Activated CD4-positive, alpha-beta T cell treated with anti-CD3 and anti-CD28 coated beads, Interleukin-2, amount 50 U/mL, for 24 hours (primary cell): Measurements from ENCODE around the gene TMUB1.
A peak's percentile ranks its signal among the peaks of the same experiment; 100 is the strongest.

Source experiments
- DNase-seq, 2 donors: peaks; one replicate each; pipeline ENCODE4 v3.0.0-alpha.2; 2020; ENCODE audit warnings: low read depth in 1 of 2, low spot score in 1 of 2

The TMUB1 gene

DNA sequence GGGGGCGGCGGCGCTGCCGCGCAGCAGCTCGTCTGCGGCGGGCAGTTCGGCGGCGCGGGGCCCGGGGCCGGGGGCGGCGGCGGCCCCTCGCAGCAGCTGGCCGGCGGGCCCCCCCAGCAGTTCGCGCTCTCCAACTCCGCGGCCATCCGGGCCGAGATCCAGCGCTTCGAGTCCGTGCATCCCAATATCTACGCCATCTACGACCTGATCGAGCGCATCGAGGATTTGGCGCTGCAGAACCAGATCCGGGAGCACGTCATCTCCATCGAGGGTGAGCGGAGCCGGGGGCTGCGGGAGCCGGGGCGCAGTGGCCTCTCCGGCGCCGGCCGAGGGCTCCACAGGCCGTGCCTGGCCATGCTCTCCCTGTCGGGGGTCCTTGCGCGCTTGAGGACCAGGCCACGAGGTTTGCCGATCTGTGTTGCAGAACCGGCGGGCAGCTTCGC is 3.5 kb upstream of the TMUB1 start:
- DNase-seq = no peak

DNA sequence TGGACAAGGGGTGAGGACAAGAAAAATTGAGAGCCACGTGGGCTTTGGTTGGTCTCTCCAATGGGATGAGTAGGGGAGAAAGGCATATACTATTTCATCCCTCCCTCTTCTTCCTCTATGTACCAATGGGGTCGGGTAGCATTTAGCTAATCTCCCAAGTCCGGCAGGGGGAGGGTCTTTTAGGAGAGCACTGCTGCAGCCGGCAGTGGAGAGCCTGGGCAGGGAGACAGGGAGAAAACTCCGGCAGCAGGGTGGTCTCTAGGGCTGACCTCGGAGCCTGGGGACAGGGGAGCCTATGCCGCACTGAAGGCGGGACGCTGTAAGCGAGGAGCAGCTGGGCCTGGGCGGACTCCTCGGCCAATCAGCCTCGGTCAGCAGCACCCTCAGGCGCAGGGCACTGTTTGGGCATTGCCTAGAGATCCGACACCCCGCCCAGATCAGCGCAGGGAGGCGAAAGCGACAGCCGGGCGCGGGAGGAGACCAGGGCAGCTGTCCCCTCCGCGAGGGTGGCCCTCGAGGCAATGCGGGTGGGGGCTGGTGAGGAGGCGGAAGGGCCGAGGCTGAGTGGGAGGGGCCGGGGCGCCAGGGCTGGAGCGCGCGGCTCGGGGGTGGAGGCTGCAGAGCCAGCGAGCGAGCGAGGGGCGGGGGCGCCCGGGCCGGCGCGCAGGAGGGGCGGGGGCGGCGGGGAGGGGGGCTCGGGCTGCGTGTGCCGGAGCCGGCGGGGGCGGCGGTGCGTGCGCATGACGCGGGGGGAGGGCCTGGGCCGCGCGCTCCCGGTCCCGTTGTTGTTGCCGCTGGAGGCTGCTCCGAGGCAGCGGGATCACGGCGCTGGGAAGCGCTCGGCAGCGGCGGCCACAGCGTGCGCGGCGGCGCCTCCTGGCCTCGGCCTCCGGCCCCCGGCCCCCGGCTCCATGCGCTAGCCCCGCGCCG is 2.7 kb upstream of the TMUB1 start, which contains the start of gene AGAP3:
TSS of gene AGAP3 (plus strand) at position 785 of the 930 bp plus-strand sequence. CDS start 267 bp downstream, outside the sequence.
- DNase-seq = peak in 1 of 2 donors; percentile 28

DNA sequence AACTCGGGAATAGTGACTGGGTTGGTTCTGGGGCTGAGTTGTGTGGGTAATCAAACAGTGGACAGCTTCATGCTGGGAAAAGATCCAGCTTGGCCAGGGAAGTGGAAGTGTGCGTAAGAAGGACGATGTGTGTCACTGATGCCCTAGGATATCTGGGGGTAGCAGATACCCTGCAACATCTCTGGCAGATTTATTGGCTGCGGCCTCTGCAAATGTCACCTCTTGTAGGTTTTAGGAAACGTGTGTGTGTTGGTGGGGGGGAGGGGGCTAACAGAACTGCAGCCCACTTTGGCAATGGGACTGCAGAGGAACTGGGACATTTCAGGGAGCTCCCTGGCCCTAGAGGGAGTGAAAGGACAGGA is 2.0 kb upstream of the TMUB1 start:
- DNase-seq = no peak

DNA sequence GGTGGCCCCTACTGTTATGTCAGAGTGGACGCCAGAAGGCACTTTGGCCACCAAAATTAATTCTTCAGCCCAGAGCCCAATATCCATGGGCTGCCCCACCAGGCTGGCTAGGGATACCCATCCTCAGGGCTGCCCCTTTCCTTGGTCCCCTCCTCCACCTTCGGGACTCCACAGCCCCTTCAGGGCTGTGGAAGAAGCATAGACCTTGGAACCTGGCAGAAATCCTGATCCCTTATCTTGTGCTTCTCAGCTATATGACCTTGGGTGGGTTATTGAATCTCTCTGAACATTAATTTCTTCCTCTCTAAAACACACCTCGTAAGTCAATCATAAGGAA is 499 bp upstream of the TMUB1 start:
- no peak for DNase-seq

DNA sequence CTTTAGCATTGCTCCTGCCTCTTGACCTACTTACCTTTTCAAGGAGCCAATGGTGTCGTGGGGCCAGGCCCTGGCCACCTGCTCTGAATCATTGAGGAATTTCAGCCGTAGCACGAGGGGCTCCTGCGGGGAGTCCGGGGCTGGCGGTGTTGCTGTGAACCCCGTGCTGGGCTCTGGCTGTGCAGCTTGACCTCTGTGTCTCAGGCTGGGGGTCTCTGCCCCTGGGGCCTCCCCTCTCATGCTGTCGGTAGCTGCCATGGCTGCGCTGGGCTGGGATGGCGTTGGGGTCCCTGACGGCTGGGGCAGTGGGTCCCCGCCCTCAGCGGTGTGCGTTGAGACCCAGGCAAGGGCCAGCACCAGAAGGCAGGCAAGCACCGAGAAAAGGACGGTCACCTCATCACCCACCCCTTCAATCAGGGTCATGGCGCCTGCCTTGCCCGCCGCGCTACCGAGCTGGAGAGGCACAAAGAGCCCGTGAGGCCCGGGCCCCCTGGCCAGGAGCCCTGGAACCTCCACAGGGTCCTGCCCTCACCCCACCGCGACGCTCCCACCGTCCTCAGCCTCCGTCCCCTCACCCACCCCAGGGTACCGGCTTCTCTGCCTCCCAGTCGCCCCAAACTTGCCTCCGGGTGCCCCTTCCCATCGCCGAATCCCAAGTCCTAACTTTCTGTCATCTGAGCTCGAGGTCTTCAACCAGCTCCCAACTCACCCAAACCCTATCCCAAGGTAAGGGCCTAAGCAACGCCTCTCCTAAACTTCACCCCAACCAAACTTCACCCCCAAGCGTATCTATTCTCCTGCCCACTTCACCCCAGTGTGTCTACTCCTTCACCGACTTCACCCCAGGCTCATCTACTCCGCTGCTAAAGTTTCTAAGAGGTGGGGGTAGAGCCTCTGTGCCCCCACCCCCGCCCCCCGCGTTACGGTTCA is 887 bp downstream of the TMUB1 start:
- DNase-seq = no peak

DNA sequence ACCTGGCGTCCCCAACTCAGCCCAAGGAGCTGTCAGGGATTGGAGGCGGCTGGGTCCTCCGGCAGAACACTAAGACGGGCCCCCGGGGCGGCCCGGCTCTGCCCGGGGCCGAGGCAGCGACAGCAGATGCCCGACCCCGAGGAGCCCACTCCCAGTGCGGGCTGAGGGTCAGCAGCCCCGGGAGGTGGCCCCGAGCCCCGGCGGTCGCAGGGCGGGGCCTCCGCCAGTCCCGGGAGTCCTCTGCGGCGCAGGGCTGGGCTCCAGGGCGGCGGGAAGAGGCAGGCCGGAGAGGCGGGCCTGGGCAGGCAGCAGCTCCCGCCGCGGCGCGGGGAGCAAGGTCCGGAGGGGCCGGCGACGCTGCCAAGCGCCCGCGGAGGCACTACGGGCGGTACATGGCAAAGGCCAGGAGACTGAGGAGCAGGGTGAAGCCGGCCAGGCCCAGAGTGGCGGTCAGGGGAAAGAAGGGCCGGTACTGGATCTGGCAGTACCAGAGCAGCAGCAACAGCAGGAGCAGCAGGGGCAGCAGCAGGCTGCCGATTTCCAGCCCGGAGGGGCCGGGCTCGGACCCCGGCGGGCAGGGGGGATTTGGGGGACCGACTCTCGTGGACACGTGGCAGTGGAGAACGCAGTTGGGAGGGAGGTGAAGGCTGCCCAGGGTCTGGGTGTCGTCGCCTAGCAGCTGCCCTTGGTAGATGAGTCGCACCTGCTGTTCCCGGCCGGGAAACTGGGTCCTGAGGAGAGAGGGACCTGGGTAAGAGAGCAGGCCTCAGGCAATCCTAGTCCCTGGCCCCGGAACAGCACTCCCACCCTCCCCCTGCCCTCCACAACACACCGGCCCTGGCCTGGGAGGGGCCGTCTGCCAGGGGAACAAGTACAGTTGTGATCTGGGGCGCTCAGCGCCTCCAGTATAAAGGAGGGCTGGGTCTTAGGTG is 1.9 kb downstream of the TMUB1 start:
- no peak for DNase-seq

DNA sequence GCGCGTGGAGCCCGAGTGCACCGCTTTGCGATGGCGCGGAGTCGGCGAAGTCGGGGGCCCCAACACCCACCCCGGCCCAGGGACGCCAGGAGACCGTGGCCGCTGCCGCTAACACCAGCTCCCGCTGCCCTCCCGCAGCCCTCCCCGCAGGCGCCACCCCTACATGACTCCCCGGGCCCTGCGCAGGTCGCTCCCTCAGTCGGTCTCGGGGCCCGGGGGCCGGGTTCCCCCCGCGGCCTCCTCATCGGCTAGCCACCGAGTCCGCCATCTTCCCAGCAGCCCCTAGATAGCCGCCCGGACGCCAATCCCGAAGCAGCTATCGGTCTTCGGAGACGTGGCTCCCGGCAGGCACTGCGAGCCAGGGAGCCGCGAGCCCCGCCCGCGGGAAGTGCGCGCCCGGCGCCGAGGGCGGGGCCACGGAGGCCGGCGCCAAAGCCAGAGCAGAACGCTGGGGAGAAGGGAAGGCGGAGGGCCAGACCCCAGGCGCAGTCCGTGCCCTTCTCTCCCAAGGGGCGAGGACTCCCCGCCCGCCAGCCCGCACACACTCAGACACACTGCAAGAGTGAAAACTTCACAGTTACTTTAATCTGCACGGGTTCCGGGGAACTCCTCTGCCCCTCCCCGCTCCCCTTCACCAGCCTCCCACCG is 2.6 kb downstream of the TMUB1 start, which contains the start of gene FASTK:
TSS of gene FASTK (minus strand) at position 288 of the 648 bp plus-strand sequence. CDS start at position 245, 43 bp downstream.
- DNase-seq = peak; percentile 69 to 86

DNA sequence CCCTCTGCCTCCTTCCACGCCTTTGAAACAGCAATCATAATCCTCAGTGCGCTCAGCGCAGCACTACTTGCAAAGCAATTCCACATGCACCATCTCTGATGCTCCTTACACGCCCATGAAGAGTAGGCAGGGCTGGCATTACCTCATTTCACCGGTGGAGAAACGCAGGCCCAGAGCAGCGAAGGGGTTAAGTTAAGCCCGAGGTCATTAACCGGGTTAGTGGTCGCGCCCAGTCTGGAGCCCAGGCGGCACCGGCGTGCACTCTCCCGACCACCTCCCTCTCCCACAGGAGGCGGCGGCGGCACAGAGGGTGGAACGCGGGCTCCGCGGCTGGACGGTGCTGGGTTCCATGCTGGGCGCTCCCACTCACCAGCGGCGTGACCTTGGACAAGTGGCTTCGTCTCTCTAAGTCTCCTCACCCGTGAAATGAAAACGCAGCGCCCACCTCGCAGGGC is 3.2 kb downstream of the TMUB1 start:
- DNase-seq = no peak

DNA sequence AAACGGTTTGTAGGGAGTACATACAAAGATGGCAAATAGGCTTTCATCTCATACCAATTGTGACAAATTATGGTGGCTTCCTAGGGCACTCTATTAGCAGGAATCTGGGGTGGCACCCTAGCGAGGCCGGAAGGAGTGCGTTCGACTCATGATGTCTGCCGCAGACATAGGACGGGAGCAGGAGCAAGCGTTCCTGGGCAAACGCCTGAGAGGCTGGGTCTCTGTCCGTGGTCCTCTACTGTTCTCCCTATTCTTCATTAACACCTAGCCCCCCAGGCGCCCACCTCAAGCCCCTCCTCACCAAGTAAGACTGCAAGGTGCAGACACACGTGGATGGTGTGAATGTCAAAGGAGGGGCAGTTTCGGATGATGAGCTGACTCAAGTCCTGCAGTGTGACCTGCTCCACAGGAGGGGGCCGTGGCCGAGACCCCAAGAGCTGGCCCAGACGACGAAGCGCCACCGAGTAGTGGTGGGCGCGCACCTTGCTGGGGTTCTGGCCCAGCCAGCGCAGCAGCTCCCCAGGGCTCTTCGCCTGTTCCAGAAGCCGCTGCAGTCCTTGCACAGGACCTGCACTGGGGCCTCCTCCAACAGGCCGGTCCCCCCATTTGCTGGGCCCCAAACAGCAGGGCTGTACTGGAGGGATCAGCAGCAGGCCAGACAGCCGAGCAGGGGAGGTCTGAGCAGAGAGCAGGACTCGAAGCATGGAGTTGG is 3.9 kb downstream of the TMUB1 start:
- DNase-seq = no peak

DNA sequence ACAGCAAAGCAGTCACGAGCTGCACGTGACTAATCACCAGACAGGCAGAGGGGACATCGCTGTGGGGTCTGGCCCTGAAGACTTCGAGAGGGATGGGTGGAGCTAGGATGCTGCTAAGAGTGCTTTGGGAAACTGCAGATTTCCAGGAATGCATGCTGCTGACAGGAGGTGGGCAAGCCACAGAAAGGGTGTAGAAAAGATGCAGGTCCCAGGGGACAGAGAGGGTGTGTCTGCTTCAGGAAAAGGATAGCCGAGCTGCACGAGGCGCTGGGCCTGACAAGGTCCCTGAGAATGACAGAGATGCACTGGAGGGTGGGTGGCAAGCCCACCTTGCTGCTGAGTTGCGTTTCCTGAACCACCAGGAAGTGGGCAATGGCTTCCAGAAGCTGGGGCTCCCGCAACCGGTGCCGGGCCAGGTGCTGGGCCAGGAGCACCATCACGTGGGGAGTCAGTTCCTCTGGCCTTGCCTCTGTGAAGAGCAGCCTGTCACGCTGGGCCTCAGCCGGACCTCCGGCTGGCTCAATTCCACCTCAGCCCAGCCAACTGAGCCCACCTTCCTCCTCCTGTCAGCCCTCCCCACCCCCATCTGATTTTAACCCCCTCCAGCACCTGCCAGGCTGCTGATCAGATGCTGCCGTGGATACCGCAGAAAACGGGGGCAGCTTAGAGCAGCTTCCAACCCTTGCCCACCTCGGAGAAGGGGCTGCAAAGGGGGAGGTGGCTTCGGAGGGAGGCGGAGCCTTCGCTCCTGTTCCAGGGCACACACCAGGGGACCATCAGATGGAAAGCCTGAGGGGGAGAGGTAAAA is 4.9 kb downstream of the TMUB1 start:
- no peak for DNase-seq

DNA sequence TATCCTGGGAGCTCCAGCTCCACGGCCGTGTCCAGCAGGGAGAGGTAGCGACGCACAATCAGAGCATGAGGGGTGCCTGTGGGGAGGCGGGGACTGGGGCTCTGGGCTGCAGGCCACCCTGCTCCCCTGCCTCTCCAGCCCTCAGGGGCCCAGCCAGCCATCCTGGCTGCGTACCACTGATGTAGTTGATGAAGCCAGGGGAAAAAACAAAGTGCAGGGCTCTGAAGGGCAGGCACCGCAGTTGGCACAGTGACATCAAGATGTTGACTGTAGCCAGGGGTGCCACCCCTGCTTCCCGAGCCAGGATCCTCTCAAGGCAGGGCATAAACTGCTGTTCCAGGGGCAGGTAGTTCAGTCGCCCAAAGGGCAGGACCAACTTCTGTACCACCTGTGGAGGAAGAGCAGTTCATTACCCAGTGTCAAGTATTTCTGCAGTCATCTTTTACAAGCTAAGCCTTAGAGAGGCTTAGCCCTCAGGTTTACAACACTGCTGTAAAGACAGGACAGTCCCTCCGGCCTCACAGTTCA is 5.5 kb downstream of the TMUB1 start:
- DNase-seq = no peak

DNA sequence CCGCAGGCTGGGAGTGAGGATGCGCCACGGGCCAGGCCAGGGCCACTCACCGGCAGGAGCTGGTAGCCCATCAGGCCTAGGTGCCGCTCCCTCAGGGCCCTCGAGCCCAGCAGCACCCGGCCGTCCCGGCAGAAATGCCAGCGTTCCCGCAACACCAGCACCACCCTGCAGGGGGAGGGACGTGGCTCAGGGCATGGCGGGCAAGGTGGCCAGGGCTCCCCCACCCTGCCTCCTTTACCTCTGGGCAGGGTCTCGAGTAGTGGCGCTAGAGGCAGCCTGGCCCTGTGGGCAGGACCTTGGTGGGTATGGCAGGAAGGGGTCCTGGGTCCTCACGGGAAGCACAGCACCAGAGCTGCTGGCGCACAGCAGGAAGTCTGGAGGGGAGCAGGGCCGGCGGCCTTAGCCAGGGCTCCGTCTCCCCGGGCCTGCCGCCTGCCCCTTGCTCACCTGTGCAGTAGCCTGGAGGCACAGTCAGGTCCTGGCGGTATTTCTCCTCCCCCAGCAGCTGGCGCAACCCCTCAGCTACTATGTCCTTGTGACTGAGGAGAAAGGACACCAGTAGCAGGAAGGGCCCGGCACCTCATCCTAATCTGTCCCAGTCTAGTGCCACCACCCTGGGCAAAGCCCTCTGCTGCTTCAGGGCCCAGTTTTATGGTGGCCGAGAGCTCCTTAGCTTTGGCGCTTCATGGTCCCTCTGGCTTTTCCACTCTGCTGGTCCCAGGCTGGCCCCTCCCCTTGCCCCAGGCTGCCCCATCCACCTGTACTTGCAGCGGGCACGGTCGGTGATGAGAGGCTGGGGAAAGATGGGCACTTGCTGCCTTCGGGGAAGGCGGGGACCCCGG is 6.2 kb downstream of the TMUB1 start:
- no peak for DNase-seq

DNA sequence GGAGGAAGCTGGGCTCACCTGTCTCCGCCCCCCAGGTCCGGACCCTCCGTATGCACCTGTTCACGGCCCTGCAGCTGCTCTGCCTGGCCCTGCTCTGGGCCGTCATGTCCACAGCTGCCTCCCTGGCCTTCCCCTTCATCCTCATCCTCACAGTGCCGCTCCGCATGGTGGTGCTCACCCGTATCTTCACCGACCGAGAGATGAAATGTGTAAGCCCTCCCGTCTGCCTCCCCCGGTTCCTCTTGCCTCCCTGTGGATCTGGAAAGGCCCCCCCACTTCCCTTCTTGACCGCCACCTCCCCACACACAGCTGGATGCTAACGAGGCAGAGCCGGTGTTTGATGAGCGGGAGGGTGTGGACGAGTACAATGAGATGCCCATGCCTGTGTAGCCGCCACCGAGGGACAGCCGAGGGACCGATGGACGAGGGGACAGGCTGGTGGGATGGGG is 7.3 kb downstream of the TMUB1 start:
- DNase-seq = no peak

DNA sequence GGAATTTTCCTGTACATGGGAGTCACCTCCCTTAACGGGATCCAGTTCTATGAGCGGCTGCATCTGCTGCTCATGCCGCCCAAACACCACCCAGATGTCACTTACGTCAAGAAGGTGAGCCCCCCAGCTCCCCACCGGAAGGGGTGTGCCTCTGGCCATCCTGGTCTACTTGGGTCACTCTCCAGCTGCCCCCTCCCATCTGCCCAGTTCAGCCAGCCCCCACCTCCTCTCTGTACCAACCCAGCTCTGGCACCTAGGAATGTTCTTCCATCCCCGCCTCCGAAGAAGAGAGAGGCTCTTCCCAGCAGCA is 7.7 kb downstream of the TMUB1 start:
- no peak for DNase-seq

DNA sequence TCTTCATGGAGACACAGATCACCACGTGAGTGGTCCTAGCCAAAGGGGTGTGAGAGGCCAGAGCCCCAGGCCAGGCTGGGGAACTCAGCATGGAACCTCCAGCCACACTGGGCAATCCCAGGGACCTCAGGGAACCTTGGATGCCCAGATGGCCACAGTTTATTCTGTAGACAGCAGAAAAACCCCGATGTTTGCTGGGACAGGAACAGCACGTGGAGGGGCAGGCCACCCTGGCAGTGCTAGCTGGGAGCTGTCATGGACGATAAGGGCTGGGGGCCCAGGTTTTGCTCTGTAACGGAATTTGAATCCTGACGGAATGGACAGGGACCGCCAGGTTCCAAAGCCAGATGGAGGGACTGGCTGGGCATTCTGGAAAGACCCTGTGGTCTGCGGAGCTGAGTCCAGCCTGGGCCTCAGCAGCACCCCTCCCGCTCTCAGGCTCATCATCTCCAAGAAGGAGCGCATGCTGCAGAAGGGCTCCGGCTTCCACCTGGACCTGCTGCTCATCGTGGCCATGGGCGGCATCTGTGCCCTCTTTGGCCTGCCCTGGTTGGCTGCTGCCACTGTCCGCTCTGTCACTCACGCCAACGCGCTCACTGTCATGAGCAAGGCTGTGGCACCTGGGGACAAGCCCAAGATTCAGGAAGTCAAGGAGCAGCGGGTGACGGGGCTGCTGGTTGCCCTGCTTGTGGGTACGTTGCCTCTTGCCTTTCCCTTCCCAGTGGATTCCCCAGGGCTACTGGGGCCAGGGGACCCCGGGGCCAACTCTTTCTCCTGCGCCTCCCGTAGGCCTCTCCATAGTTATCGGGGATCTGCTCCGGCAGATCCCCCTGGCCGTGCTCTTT is 8.3 kb downstream of the TMUB1 start:
- no peak for DNase-seq

DNA sequence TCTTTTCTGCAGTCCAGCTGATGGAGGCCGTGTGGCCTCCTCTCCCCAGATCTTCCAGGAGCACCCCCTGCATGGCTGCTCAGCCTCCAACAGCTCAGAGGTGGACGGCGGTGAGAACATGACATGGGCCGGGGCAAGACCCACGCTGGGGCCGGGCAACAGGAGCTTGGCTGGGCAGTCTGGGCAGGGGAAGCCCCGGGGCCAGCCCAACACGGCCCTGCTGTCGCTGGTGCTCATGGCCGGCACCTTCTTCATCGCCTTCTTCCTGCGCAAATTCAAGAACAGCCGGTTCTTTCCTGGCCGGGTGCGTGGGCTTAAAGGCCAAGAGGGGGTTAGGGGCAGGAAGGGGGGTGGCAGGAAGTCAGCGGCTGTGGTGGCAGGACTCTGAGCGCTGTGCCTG is 9.3 kb downstream of the TMUB1 start:
- DNase-seq = no peak
